ENCODE data around the gene TGFBR2.

DNA sequence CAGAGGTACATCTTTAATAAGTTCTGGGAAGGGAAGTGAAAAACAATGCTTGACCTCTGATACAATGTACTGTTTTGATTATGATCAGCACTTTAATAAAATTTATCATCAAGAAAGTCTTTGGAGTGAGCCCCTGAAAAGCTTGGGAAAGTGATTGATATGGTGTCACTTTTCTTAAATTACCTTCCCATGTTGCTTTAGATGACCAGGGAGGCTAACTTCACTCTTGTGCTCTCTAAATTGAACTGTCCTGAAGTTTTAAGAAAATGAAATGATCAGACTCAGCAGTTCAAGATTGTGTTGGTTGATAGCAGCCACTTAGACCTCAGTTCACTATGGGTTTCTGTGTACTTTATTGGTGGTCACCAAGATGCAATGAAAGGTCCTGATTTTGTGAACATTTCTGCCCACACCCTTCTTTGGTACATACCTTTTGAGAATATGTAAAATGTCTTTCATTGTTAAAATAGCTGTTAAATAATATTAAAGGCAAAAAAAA, 15.7 kb downstream of the TGFBR2 start:
- TF ChIP-seq, protein P1, sequence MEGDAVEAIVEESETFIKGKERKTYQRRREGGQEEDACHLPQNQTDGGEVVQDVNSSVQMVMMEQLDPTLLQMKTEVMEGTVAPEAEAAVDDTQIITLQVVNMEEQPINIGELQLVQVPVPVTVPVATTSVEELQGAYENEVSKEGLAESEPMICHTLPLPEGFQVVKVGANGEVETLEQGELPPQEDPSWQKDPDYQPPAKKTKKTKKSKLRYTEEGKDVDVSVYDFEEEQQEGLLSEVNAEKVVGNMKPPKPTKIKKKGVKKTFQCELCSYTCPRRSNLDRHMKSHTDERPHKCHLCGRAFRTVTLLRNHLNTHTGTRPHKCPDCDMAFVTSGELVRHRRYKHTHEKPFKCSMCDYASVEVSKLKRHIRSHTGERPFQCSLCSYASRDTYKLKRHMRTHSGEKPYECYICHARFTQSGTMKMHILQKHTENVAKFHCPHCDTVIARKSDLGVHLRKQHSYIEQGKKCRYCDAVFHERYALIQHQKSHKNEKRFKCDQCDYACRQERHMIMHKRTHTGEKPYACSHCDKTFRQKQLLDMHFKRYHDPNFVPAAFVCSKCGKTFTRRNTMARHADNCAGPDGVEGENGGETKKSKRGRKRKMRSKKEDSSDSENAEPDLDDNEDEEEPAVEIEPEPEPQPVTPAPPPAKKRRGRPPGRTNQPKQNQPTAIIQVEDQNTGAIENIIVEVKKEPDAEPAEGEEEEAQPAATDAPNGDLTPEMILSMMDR (IDR thresholded peaks at IDR 0.05; ENCODE audit: low read depth, low read length): no peak
- no peak for TF ChIP-seq EZH2phosphoT487 (IDR thresholded peaks at IDR 0.05; ENCODE audit: low read depth)
